PC-9 (cell line): Measurements from ENCODE around the gene U2SURP.

Experiments used
- EZH2 ChIP-seq: fragments of 200-600 bp; sonication (generic); IDR thresholded peaks from 2 replicates; pipeline ENCODE4 v1.8.0; 2017; ENCODE audit warnings: antibody characterized with exemption, low read depth
- TF ChIP-seq, protein P1 (sequence below): fragments of 200-600 bp; sonication (generic); conservative IDR thresholded peaks from 2 replicates; pipeline ENCODE4 v1.6.1; 2017; ENCODE audit warnings: mixed run types, antibody characterized with exemption, mild to moderate bottlenecking, moderate library complexity

DNA sequence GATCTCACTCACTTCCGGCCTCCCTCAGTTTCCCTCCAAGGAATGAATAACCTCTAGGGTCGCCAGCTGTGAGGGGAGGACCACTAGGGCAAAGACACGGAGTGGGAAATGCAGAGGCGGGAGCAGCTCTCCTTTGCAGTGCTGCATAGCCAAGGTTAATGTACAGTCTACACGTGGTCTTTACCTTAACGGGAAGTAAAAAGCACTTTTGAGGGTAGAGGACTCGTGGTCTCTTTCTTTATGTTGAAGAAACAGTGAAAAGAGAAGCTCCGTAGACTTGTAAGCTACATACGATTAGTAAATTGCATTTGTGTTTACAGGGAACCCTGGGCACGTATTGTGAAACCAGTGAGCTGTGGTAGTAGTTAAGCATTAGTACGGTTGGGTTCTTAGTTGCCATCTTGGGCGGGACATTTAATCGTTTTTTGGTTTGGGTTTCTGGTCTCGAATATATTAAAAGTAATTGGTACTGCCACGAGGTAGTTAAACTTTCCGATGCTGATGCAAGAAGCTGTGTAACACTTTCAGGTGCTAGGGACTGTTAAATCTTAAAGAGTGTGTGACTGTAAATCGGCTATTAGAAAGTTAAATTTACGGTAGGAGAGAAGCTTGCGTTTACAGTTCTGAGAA lies 828 bp downstream of the U2SURP start:
- TF ChIP-seq, protein P1, sequence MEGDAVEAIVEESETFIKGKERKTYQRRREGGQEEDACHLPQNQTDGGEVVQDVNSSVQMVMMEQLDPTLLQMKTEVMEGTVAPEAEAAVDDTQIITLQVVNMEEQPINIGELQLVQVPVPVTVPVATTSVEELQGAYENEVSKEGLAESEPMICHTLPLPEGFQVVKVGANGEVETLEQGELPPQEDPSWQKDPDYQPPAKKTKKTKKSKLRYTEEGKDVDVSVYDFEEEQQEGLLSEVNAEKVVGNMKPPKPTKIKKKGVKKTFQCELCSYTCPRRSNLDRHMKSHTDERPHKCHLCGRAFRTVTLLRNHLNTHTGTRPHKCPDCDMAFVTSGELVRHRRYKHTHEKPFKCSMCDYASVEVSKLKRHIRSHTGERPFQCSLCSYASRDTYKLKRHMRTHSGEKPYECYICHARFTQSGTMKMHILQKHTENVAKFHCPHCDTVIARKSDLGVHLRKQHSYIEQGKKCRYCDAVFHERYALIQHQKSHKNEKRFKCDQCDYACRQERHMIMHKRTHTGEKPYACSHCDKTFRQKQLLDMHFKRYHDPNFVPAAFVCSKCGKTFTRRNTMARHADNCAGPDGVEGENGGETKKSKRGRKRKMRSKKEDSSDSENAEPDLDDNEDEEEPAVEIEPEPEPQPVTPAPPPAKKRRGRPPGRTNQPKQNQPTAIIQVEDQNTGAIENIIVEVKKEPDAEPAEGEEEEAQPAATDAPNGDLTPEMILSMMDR: no peak
- TF ChIP-seq EZH2: no peak
